K562 (cell line): ENCODE data around the gene PPM1M. TPM values are rescaled to one million over a fixed set of nuclear protein-coding genes. Genes with fewer than 3 reads are reported as not detected.

Source experiments
- ELK1 ChIP-seq: sonication (generic); formaldehyde crosslinking; IDR thresholded peaks from 2 replicates; pipeline ENCODE4 v1.8.1; 2022; ENCODE audit warnings: missing genetic modification reagents
- FOXA3 ChIP-seq, 2 experiments: fragments of 450-650 bp in 1 of 2; sonication (generic) in 1 of 2; formaldehyde crosslinking; IDR thresholded peaks in 1 of 2; conservative IDR thresholded peaks in 1 of 2; 2 replicates each; pipeline versions ENCODE4 v1.4.0 to v1.8.0; 2020 to 2022; ENCODE audit warnings: mild to moderate bottlenecking in 2 of 2, missing genetic modification reagents in 1 of 2
- FOXP4 ChIP-seq: sonication (generic); formaldehyde crosslinking; IDR thresholded peaks from 2 replicates; pipeline ENCODE4 v1.8.0; 2022; ENCODE audit warnings: mild to moderate bottlenecking, missing genetic modification reagents, borderline replicate concordance
- MTA3 ChIP-seq: fragments of 450-650 bp; formaldehyde crosslinking; IDR thresholded peaks from 2 replicates; pipeline ENCODE4 v1.6.1; 2017; ENCODE audit warnings: mild to moderate bottlenecking, borderline replicate concordance
- NEUROD1 ChIP-seq: fragments of 150-350 bp; IDR thresholded peaks from 2 replicates; pipeline ENCODE4 v1.6.1; 2014; ENCODE audit warnings: borderline replicate concordance, low read length, low read depth; ENCODE audit not compliant: partially characterized antibody
- NFIX ChIP-seq: fragments of 250-450 bp; sonication (Bioruptor Pico); IDR thresholded peaks from 2 replicates; pipeline ENCODE4 v1.4.0; 2020; ENCODE audit warnings: low read depth, mild to moderate bottlenecking, moderate library complexity
- RBFOX2 ChIP-seq: fragments of 200-400 bp; formaldehyde crosslinking; IDR thresholded peaks from 2 replicates; pipeline ENCODE4 v1.6.1; 2017; ENCODE audit warnings: low read depth, mild to moderate bottlenecking, low read length, moderate library complexity
- SMARCC2 ChIP-seq: fragments of 450-650 bp; IDR thresholded peaks from 2 replicates; pipeline ENCODE4 v1.6.1; 2017; ENCODE audit warnings: antibody characterized with exemption, moderate library complexity, mild to moderate bottlenecking, low read depth
- ZKSCAN1 ChIP-seq: fragments of 150-350 bp; IDR thresholded peaks from 2 replicates; pipeline ENCODE4 v1.6.1; 2016; ENCODE audit warnings: low read depth, low read length
- ZNF561 ChIP-seq: fragments of 450-650 bp; formaldehyde crosslinking; conservative IDR thresholded peaks from 2 replicates; pipeline ENCODE4 v1.4.0; 2020; ENCODE audit warnings: mild to moderate bottlenecking, moderate library complexity
- ZSCAN29 ChIP-seq: fragments of 450-650 bp; IDR thresholded peaks from 2 replicates; pipeline ENCODE4 v1.6.1; 2017
- polyA plus RNA-seq, 8 experiments: library from polyadenylated mRNA; depleted of rRNA in 4 of 8; stranded (reverse) in 5 of 8; unstranded in 3 of 8; fragments of >200 nt; fragmentation: Nextera tagmentation in 2 of 8; fragmentation: Illumina TruSeq in 1 of 8; extraction: Ambion mirVana in 2 of 8; extraction: Trizol in 1 of 8; gene quantifications; 2 replicates each; pipeline versions ENCODE4 v1.2.1 to v1.2.3, GENCODE V29; 2011 to 2014; ENCODE audit warnings: inconsistent platforms in 1 of 8, missing spikeins in 1 of 8
- total RNA-seq, 7 experiments: library from RNA; depleted of rRNA in 6 of 7; stranded (reverse); fragments of >200 nt in 6 of 7; fragmentation: Illumina TruSeq in 2 of 7; extraction: Trizol in 2 of 7; gene quantifications; 2 replicates each; pipeline versions ENCODE4 v1.2.1 to v1.2.3, GENCODE V29; 2011 to 2021; ENCODE audit warnings: low replicate concordance in 1 of 7
- TF ChIP-seq, protein P1 (sequence below): IDR thresholded peaks from 2 replicates; pipeline ENCODE4 v1.6.1; 2011; ENCODE audit warnings: borderline replicate concordance, low read depth, mild to moderate bottlenecking, moderate library complexity, low read length; ENCODE audit not compliant: insufficient read depth, poor library complexity, severe bottlenecking
- TF ChIP-seq, protein P2 (sequence below): sonication (generic); formaldehyde crosslinking; IDR thresholded peaks from 2 replicates; pipeline ENCODE4 v1.8.0; 2022; ENCODE audit warnings: mild to moderate bottlenecking, missing genetic modification reagents
- TF ChIP-seq, protein P3 (sequence below): IDR thresholded peaks from 2 replicates; pipeline ENCODE4 v1.6.1; 2014; ENCODE audit warnings: antibody characterized with exemption

Gene PPM1M
- total and polyA plus RNA-seq, 9 of the 15 experiments (the other 6 are each of a cell fraction or from before 2014, with no cell fraction given): 1.4 to 9.2 (median 4.4) TPM

GRCh38 chr3:52231502-52232278 lies 13.9 kb upstream of the PPM1M start (continued):
- TF ChIP-seq, protein P1, sequence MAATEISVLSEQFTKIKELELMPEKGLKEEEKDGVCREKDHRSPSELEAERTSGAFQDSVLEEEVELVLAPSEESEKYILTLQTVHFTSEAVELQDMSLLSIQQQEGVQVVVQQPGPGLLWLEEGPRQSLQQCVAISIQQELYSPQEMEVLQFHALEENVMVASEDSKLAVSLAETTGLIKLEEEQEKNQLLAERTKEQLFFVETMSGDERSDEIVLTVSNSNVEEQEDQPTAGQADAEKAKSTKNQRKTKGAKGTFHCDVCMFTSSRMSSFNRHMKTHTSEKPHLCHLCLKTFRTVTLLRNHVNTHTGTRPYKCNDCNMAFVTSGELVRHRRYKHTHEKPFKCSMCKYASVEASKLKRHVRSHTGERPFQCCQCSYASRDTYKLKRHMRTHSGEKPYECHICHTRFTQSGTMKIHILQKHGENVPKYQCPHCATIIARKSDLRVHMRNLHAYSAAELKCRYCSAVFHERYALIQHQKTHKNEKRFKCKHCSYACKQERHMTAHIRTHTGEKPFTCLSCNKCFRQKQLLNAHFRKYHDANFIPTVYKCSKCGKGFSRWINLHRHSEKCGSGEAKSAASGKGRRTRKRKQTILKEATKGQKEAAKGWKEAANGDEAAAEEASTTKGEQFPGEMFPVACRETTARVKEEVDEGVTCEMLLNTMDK: peak; percentile 35
- TF ChIP-seq NFIX (CRISPR knock-in tag) (peak; percentile 38), ZNF561 (no peak), RBFOX2 (no peak; the same call in 1 of the 2 replicates), NEUROD1 (no peak), SMARCC2 (no peak), FOXP4 (CRISPR knock-in tag) (no peak), MTA3 (0 out of 2 replicates have a peak, but pooled peaks have one; percentile 27), ZKSCAN1 (no peak), ELK1 (CRISPR knock-in tag) (no peak), FOXA3 (CRISPR knock-in tag; conservative IDR thresholded peaks at IDR 0.05 in 1 of 2, IDR thresholded peaks at IDR 0.05 in 1 of 2) (no peak), ZSCAN29 (no peak)
- TF ChIP-seq, protein P2, sequence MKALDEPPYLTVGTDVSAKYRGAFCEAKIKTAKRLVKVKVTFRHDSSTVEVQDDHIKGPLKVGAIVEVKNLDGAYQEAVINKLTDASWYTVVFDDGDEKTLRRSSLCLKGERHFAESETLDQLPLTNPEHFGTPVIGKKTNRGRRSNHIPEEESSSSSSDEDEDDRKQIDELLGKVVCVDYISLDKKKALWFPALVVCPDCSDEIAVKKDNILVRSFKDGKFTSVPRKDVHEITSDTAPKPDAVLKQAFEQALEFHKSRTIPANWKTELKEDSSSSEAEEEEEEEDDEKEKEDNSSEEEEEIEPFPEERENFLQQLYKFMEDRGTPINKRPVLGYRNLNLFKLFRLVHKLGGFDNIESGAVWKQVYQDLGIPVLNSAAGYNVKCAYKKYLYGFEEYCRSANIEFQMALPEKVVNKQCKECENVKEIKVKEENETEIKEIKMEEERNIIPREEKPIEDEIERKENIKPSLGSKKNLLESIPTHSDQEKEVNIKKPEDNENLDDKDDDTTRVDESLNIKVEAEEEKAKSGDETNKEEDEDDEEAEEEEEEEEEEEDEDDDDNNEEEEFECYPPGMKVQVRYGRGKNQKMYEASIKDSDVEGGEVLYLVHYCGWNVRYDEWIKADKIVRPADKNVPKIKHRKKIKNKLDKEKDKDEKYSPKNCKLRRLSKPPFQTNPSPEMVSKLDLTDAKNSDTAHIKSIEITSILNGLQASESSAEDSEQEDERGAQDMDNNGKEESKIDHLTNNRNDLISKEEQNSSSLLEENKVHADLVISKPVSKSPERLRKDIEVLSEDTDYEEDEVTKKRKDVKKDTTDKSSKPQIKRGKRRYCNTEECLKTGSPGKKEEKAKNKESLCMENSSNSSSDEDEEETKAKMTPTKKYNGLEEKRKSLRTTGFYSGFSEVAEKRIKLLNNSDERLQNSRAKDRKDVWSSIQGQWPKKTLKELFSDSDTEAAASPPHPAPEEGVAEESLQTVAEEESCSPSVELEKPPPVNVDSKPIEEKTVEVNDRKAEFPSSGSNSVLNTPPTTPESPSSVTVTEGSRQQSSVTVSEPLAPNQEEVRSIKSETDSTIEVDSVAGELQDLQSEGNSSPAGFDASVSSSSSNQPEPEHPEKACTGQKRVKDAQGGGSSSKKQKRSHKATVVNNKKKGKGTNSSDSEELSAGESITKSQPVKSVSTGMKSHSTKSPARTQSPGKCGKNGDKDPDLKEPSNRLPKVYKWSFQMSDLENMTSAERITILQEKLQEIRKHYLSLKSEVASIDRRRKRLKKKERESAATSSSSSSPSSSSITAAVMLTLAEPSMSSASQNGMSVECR (CRISPR knock-in tag): no peak
- TF ChIP-seq, protein P3, sequence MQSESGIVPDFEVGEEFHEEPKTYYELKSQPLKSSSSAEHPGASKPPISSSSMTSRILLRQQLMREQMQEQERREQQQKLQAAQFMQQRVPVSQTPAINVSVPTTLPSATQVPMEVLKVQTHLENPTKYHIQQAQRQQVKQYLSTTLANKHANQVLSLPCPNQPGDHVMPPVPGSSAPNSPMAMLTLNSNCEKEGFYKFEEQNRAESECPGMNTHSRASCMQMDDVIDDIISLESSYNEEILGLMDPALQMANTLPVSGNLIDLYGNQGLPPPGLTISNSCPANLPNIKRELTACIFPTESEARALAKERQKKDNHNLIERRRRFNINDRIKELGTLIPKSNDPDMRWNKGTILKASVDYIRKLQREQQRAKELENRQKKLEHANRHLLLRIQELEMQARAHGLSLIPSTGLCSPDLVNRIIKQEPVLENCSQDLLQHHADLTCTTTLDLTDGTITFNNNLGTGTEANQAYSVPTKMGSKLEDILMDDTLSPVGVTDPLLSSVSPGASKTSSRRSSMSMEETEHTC: no peak
